Sigmoid colon (tissue), 4 donors: ENCODE data around the gene STAMBP.

Source experiments
- POLR2A ChIP-seq, 2 donors: fragments of 450-650 bp; IDR thresholded peaks; one replicate each; pipeline ENCODE4 v1.6.1; 2016; ENCODE audit warnings: antibody characterized with exemption in 2 of 2, mild to moderate bottlenecking in 2 of 2, moderate library complexity in 2 of 2
- POLR2AphosphoS5 ChIP-seq, 4 donors: sonication (generic); formaldehyde crosslinking; IDR thresholded peaks; one replicate each; pipeline ENCODE4 v1.6.1; 2017; ENCODE audit warnings: antibody characterized with exemption in 4 of 4
- TF ChIP-seq, protein P1 (sequence below), 4 experiments: fragments of 450-650 bp in 3 of 4; fragments of 200-600 bp in 1 of 4; IDR thresholded peaks; one replicate each; pipeline ENCODE4 v1.5.1; 2016 to 2019; ENCODE audit warnings: antibody characterized with exemption in 4 of 4, mild to moderate bottlenecking in 3 of 4, moderate library complexity in 2 of 4

DNA sequence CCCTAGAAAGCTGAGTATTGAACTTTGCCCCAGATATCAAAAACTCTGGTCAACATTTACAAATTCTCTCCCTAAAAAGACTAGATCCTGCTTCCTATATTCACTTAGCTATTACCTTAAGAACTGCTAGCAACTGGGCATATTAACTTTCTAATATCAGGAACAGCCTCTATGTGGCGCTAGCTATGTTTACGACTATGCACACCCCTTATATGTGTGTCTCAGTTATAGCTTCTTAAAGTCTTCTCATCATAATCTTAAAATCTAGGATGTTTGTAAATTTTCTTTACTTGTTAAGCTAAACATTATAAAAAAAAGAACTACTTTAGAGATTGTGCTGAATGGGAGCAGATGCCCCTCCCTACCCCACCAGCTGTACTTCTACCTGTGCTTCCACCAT lies 1.7 kb upstream of the STAMBP start:
- TF ChIP-seq, protein P1, sequence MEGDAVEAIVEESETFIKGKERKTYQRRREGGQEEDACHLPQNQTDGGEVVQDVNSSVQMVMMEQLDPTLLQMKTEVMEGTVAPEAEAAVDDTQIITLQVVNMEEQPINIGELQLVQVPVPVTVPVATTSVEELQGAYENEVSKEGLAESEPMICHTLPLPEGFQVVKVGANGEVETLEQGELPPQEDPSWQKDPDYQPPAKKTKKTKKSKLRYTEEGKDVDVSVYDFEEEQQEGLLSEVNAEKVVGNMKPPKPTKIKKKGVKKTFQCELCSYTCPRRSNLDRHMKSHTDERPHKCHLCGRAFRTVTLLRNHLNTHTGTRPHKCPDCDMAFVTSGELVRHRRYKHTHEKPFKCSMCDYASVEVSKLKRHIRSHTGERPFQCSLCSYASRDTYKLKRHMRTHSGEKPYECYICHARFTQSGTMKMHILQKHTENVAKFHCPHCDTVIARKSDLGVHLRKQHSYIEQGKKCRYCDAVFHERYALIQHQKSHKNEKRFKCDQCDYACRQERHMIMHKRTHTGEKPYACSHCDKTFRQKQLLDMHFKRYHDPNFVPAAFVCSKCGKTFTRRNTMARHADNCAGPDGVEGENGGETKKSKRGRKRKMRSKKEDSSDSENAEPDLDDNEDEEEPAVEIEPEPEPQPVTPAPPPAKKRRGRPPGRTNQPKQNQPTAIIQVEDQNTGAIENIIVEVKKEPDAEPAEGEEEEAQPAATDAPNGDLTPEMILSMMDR (IDR thresholded peaks at IDR 0.05) = peak in 3 of 4 experiments; percentile 16 to 41 (median 26)
- no peak for TF ChIP-seq POLR2AphosphoS5 (IDR thresholded peaks at IDR 0.05)
- no peak for TF ChIP-seq POLR2A (IDR thresholded peaks at IDR 0.05)
